Renal cortical epithelial cell (primary cell): Measurements from ENCODE around the gene RENBP. TPM values are rescaled to one million over a fixed set of nuclear protein-coding genes. Genes with fewer than 3 reads are reported as not detected.

Experiments used
- DNase-seq: peaks from one replicate; pipeline ENCODE4 v3.0.0-alpha.2; 2011; ENCODE audit warnings: low read depth
- total RNA-seq: library from RNA; depleted of rRNA; stranded (reverse); fragments of >200 nt; gene quantifications from 2 replicates; pipeline ENCODE4 v1.2.3, GENCODE V29; 2014

RENBP gene
- total RNA-seq, 1 donor from 2014 or later, result 1.9 TPM

GRCh38 chrX:153888344-153888743, 56.1 kb downstream of the RENBP start:
- no peak for DNase-seq

- DNase-seq, result no peak
Observed at GRCh38 chrX:153887385-153887784, 57.1 kb downstream of the RENBP start.

DNA sequence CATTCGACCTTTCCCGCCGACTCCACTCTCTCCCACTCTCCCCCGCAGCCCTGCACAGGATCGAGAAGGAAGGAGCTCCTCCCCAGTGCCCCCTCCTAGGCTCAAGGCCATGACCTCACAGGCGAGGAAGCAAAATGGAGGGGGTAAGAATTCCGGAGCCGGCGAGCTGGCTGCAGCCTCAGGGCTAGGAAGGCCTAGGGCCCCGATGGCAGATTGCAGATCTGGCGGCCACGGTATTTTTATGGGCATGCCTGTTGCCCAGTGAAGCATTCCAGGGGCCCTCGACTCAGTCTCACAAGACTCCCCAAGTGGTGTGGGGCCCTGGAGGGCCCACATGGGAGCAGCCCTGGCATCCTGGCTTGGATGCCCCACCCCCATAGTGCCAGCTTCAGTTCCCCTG, 57.5 kb downstream of the RENBP start:
- DNase-seq, result peak; percentile 65

DNA sequence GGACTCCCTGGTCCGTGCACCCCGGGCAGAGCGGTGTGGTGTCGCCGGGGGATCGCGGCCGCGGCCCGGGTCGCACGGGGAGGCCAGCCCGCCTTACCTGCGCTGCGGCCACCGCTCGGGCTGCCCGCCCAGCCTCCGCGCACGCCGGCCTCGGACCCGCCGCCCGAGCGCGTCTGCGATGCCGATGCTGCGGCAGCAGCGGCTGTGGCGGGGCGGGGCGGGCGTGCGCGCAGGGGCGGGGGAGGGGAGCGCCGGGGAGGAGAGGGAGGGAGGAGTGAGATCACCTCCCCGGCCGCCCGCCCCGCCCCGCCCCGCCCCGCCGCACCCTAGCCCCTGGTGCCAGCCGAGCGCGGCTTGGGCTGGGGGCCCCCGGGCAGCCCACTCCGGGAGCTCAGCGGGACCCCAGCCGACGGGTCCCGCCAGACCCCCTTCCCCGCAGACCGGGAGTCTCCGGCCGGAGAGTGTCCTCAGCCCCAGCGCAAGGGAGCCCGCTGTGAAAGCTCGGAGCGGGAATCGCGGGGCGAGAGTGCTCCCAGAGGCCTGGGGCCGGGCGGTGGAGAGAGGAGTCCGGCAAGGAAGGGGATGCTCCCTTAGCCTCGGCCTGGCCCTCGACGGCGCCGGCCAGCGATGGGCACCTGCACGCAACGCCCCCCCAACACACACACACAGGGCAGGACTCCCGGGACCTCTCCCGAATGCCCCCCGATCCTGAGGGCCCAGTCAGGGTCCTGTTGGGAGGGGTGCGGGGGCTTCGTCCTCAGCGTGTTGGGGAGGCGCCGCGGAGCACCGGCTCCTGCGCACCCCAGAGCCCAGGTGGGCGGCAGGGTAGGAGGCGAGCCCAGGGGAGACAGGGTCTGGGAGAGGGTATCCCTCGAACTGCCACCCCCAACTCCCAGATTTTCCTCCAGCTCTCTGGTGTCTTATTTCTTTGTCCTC, 58.2 kb downstream of the RENBP start, which contains the start of gene L1CAM:
Gene L1CAM (minus strand): TSS at position 206 of the 936 bp plus-strand sequence. CDS start 10,337 bp downstream, outside the sequence.
- no peak for DNase-seq

Other genes starting within 250 kb of the RENBP start
- gene BCAP31, start 220.3 kb downstream of the RENBP start, total RNA-seq, result 233 and 273 TPM in 2 replicates
- gene ABCD1, start 219.8 kb downstream of the RENBP start, total RNA-seq, result 10.6 and 22.3 TPM in 2 replicates
- 2.6 and 10.3 TPM in 2 replicates for gene PLXNB3, start 180.4 kb downstream of the RENBP start, total RNA-seq
- gene SRPK3, start 163.6 kb downstream of the RENBP start, total RNA-seq, result 0.17 and 0.25 TPM in 2 replicates
- gene IDH3G, start 150.3 kb downstream of the RENBP start, total RNA-seq, result 71.7 and 80.9 TPM in 2 replicates
- 59.6 and 140 TPM in 2 replicates for gene SSR4, start 150.0 kb downstream of the RENBP start, total RNA-seq
- gene PDZD4, start 114.1 kb downstream of the RENBP start, total RNA-seq, result under 0.01 and 0.30 TPM in 2 replicates
- gene L1CAM, start 58.5 kb downstream of the RENBP start, total RNA-seq, result 88.0 and 623 TPM in 2 replicates
- 0.70 and 1.0 TPM in 2 replicates for gene AVPR2, start 40.0 kb downstream of the RENBP start, total RNA-seq
- 11.8 and 19.3 TPM in 2 replicates for gene ARHGAP4, start 18.4 kb downstream of the RENBP start, total RNA-seq
- 51.8 and 52.8 TPM in 2 replicates for gene NAA10, start 9.6 kb downstream of the RENBP start, total RNA-seq
- 11.6 and 34.7 TPM in 2 replicates for gene HCFC1, start 27.2 kb upstream of the RENBP start, total RNA-seq
- 5.4 and 8.3 TPM in 2 replicates for gene TMEM187, start 28.1 kb upstream of the RENBP start, total RNA-seq
- 78.7 and 79.4 TPM in 2 replicates for gene IRAK1, start 75.3 kb upstream of the RENBP start, total RNA-seq
- 16.7 and 32.1 TPM in 2 replicates for gene MECP2, start 153.1 kb upstream of the RENBP start, total RNA-seq
- not detected in 2 replicates for gene OPN1LW, start 199.6 kb upstream of the RENBP start, total RNA-seq
- gene OPN1MW, start 238.0 kb upstream of the RENBP start, total RNA-seq, result not detected in 2 replicates